K562 (cell line): ENCODE results near the gene MTF1. TPM values are rescaled to one million over a fixed set of nuclear protein-coding genes. Genes with fewer than 3 reads are reported as not detected.

Source experiments
- AFF4 ChIP-seq: sonication (generic); formaldehyde crosslinking; IDR thresholded peaks from 2 replicates; pipeline ENCODE4 v1.8.0; 2023; ENCODE audit warnings: mild to moderate bottlenecking, missing genetic modification reagents
- BCOR ChIP-seq: fragments of 450-650 bp; IDR thresholded peaks from 2 replicates; pipeline ENCODE4 v1.6.1; 2016
- EGR1 ChIP-seq: fragments of 450-650 bp; conservative IDR thresholded peaks from 2 replicates; pipeline ENCODE4 v1.6.1; 2017; ENCODE audit warnings: mild to moderate bottlenecking
- FOSL1 ChIP-seq: fragments of 200-800 bp; sonication (Bioruptor generic); conservative IDR thresholded peaks from 2 replicates; pipeline ENCODE4 v1.6.1; 2016; ENCODE audit warnings: missing genetic modification characterization, missing compliant biosample characterization
- FOXA3 ChIP-seq, 2 experiments: fragments of 450-650 bp in 1 of 2; sonication (generic) in 1 of 2; formaldehyde crosslinking; IDR thresholded peaks in 1 of 2; conservative IDR thresholded peaks in 1 of 2; 2 replicates each; pipeline versions ENCODE4 v1.4.0 to v1.8.0; 2020 to 2022; ENCODE audit warnings: mild to moderate bottlenecking in 2 of 2, missing genetic modification reagents in 1 of 2
- HCFC1 ChIP-seq: IDR thresholded peaks from 2 replicates; pipeline ENCODE4 v1.6.1; 2012; ENCODE audit warnings: low read depth, low read length, improper control_type of control experiment
- HDGF ChIP-seq: fragments of 450-650 bp; IDR thresholded peaks from 2 replicates; pipeline ENCODE4 v1.6.1; 2016
- KAT2B ChIP-seq: IDR thresholded peaks from one replicate; pipeline ENCODE4 v1.6.1; 2012; ENCODE audit warnings: low read depth, mild to moderate bottlenecking, control low read depth, inconsistent platforms, low read length, moderate library complexity
- MCM2 ChIP-seq: fragments of 450-650 bp; IDR thresholded peaks from 2 replicates; pipeline ENCODE4 v1.6.1; 2017; ENCODE audit warnings: low read depth, mild to moderate bottlenecking
- NFIC ChIP-seq: fragments of 450-650 bp; IDR thresholded peaks from 2 replicates; pipeline ENCODE4 v1.6.1; 2017; ENCODE audit warnings: mild to moderate bottlenecking, inconsistent platforms
- NR4A1 ChIP-seq, 2 experiments: fragments of 250-450 bp in 1 of 2; fragments of 450-650 bp in 1 of 2; sonication (Bioruptor Pico) in 1 of 2; IDR thresholded peaks; 2 replicates each; pipeline versions ENCODE4 v1.4.0 to v1.6.1; 2016 to 2020; ENCODE audit warnings: mild to moderate bottlenecking in 2 of 2, missing compliant biosample characterization in 1 of 2, missing genetic modification characterization in 1 of 2, moderate library complexity in 1 of 2
- PPARD ChIP-seq: fragments of 250-450 bp; sonication (Bioruptor Pico); IDR thresholded peaks from 2 replicates; pipeline ENCODE4 v1.8.0; 2022; ENCODE audit warnings: inconsistent platforms, mild to moderate bottlenecking, moderate library complexity
- SIRT6 ChIP-seq: IDR thresholded peaks from one replicate; pipeline ENCODE4 v1.6.1; 2012; ENCODE audit warnings: low read depth, mild to moderate bottlenecking, control low read depth, inconsistent platforms, low read length, moderate library complexity
- SLC30A9 ChIP-seq: fragments of 250-450 bp; sonication (Bioruptor Pico); IDR thresholded peaks from 2 replicates; pipeline ENCODE4 v1.8.0; 2022; ENCODE audit warnings: mild to moderate bottlenecking, moderate library complexity
- SMARCC2 ChIP-seq: fragments of 450-650 bp; IDR thresholded peaks from 2 replicates; pipeline ENCODE4 v1.6.1; 2017; ENCODE audit warnings: antibody characterized with exemption, moderate library complexity, mild to moderate bottlenecking, low read depth
- SP2 ChIP-seq: IDR thresholded peaks from 2 replicates; pipeline ENCODE4 v1.6.1; 2011; ENCODE audit warnings: mild to moderate bottlenecking, low read depth, low read length, moderate library complexity; ENCODE audit not compliant: poor library complexity, severe bottlenecking; ENCODE audit errors: extremely low read depth
- TCF15 ChIP-seq: fragments of 250-450 bp; sonication (Bioruptor Pico); IDR thresholded peaks from 2 replicates; pipeline ENCODE4 v1.8.0; 2022; ENCODE audit warnings: moderate library complexity, mild to moderate bottlenecking, inconsistent platforms
- TFE3 ChIP-seq: fragments of 450-650 bp; formaldehyde crosslinking; IDR thresholded peaks from 2 replicates; pipeline ENCODE4 v1.4.0; 2020; ENCODE audit warnings: mild to moderate bottlenecking, mixed read lengths
- THRA ChIP-seq: fragments of 450-650 bp; IDR thresholded peaks from 2 replicates; pipeline ENCODE4 v1.6.1; 2017; ENCODE audit warnings: mild to moderate bottlenecking, moderate library complexity
- ZNF384 ChIP-seq: IDR thresholded peaks from 2 replicates; pipeline ENCODE4 v1.6.1; 2012; ENCODE audit warnings: low read depth, low read length, improper control_type of control experiment
- polyA plus RNA-seq, 8 experiments: library from polyadenylated mRNA; depleted of rRNA in 4 of 8; stranded (reverse) in 5 of 8; unstranded in 3 of 8; fragments of >200 nt; fragmentation: Nextera tagmentation in 2 of 8; fragmentation: Illumina TruSeq in 1 of 8; extraction: Ambion mirVana in 2 of 8; extraction: Trizol in 1 of 8; gene quantifications; 2 replicates each; pipeline versions ENCODE4 v1.2.1 to v1.2.3, GENCODE V29; 2011 to 2014; ENCODE audit warnings: inconsistent platforms in 1 of 8, missing spikeins in 1 of 8
- total RNA-seq, 7 experiments: library from RNA; depleted of rRNA in 6 of 7; stranded (reverse); fragments of >200 nt in 6 of 7; fragmentation: Illumina TruSeq in 2 of 7; extraction: Trizol in 2 of 7; gene quantifications; 2 replicates each; pipeline versions ENCODE4 v1.2.1 to v1.2.3, GENCODE V29; 2011 to 2021; ENCODE audit warnings: low replicate concordance in 1 of 7

MTF1 gene
- total and polyA plus RNA-seq, 9 of the 15 experiments (the other 6 are each of a cell fraction or from before 2014, with no cell fraction given), result 1.1 to 12.2 (median 4.3) TPM

- TF ChIP-seq AFF4 (CRISPR knock-in tag) (no peak), SIRT6 (no peak), HDGF (no peak), ZNF384 (no peak), PPARD (no peak), FOSL1 (0 out of 2 replicates have a peak, but pooled peaks have one; percentile 40), FOXA3 (CRISPR knock-in tag; conservative IDR thresholded peaks at IDR 0.05 in 1 of 2, IDR thresholded peaks at IDR 0.05 in 1 of 2) (peak in 1 of 2 experiments; percentile 72; a peak in 1 of 4 replicates), MCM2 (no peak), EGR1 (peak; percentile 33; the same call in 1 of the 2 replicates), HCFC1 (peak; percentile 72), SP2 (peak; percentile 59), TFE3 (CRISPR knock-in tag) (no peak), KAT2B (no peak), NR4A1 (CRISPR knock-in tag; IDR thresholded peaks at IDR 0.05) (peak; percentile 78; the same call in 1 of the 2 replicates), NR4A1 (tag; IDR thresholded peaks at IDR 0.05) (no peak), SMARCC2 (no peak), SLC30A9 (no peak), BCOR (0 out of 2 replicates have a peak, but pooled peaks have one; percentile 29), NFIC (peak; percentile 68), THRA (no peak), TCF15 (CRISPR knock-in tag) (no peak)
Measured at GRCh38 chr1:37859507-37860345, at the start of gene MTF1 (continued).
